Lower leg skin (tissue), 4 donors: ENCODE results near the gene MAP7D2. TPM values are rescaled to one million over a fixed set of nuclear protein-coding genes. Genes with fewer than 3 reads are reported as not detected.
"Not testable (repeated sequence)": the region's sequence is repeated elsewhere in the genome, so short reads cannot be mapped to it uniquely, and the experiment has no call there.

Source experiments
- DNase-seq, 2 donors: peaks; one replicate each; pipeline ENCODE4 v3.0.0-alpha.2; 2019; ENCODE audit warnings: low spot score in 2 of 2
- H3K4me3 ChIP-seq: fragments of 200-600 bp; sonication (generic); 2 replicates; pipeline ENCODE4 v1.5.1; 2017; ENCODE audit warnings: mild to moderate bottlenecking, low read depth; ENCODE audit not compliant: poor library complexity, severe bottlenecking
- POLR2A ChIP-seq, 2 donors: fragments of 450-650 bp; IDR thresholded peaks; one replicate each; pipeline ENCODE4 v1.6.1; 2016 to 2017; ENCODE audit warnings: antibody characterized with exemption in 2 of 2, mild to moderate bottlenecking in 1 of 2, moderate library complexity in 1 of 2
- WGBS, 2 donors: methylation state at CpG; one replicate each; pipeline ENCODE4 v1.1.5; 2018; 5-methylcytosine and 5-hydroxymethylcytosine counted together
- intact Hi-C: fragments of 100-400 bp; cut with DNase I; formaldehyde crosslinking; loops from one replicate; pipeline ENCODE4 v1.15.0; 2023; ENCODE audit warnings: low total_unique reads
- total RNA-seq, 4 donors: library from RNA; depleted of rRNA; stranded (reverse); fragments of >200 nt; gene quantifications; one replicate each; pipeline ENCODE4 v1.1.0, GENCODE V29; 2016
- TF ChIP-seq, protein P1 (sequence below), 3 donors: fragments of 450-650 bp; IDR thresholded peaks; one replicate each; pipeline ENCODE4 v1.5.1; 2016; ENCODE audit warnings: antibody characterized with exemption in 3 of 3, mild to moderate bottlenecking in 3 of 3, moderate library complexity in 2 of 3

The MAP7D2 gene
- 1 to 10 TPM in 1 of 4 donors, under 1 TPM in 3; 0.15 to 1.2 (median 0.73) TPM for total RNA-seq

DNA sequence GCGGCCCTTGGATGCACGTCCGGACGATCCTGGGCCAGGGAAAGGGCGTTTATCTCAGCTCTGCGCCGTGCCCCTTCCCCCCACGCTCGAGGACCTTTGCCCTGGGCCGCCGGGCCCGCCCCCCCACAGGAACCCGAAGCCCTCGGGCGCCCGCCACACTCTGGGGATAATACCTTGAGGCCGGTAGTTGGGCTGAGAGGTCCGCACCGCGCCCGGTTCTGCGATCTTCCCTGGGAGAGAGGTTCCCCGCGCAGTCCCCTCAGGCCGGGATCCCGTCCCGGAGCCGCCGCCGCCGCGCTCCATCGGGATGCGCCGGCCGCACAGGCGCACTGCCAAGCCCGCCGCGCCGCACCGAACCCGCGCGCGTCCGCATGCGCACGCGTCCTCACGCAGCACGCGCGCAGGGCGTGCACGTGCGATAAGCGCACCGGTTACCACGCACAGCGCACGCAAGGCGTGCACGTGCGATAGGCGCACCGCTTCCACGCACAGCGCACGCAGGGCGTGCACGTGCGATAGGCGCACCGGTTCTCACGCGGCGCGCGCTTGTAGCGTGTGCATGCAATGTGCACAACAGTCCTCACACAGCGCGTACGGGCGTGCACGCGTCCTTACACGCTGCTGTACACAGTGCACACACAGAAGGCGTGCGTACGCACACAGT lies at the start of gene MAP7D2:
Gene MAP7D2, minus strand, starts transcription at position 331 of the 664 bp plus-strand sequence. Its CDS starts 28 bp downstream, at position 303.
- no peak for TF ChIP-seq POLR2A (IDR thresholded peaks at IDR 0.05)
- TF ChIP-seq, protein P1, sequence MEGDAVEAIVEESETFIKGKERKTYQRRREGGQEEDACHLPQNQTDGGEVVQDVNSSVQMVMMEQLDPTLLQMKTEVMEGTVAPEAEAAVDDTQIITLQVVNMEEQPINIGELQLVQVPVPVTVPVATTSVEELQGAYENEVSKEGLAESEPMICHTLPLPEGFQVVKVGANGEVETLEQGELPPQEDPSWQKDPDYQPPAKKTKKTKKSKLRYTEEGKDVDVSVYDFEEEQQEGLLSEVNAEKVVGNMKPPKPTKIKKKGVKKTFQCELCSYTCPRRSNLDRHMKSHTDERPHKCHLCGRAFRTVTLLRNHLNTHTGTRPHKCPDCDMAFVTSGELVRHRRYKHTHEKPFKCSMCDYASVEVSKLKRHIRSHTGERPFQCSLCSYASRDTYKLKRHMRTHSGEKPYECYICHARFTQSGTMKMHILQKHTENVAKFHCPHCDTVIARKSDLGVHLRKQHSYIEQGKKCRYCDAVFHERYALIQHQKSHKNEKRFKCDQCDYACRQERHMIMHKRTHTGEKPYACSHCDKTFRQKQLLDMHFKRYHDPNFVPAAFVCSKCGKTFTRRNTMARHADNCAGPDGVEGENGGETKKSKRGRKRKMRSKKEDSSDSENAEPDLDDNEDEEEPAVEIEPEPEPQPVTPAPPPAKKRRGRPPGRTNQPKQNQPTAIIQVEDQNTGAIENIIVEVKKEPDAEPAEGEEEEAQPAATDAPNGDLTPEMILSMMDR (IDR thresholded peaks at IDR 0.05): no peak
- no peak for DNase-seq
- intact Hi-C loops: no loop called here
- H3K4me3 ChIP-seq: no peak within 1 kb of the TSS
- 57 to 60% methylated on average over 8 to 81 of the region's 91 CpGs for WGBS, 2 donors

DNA sequence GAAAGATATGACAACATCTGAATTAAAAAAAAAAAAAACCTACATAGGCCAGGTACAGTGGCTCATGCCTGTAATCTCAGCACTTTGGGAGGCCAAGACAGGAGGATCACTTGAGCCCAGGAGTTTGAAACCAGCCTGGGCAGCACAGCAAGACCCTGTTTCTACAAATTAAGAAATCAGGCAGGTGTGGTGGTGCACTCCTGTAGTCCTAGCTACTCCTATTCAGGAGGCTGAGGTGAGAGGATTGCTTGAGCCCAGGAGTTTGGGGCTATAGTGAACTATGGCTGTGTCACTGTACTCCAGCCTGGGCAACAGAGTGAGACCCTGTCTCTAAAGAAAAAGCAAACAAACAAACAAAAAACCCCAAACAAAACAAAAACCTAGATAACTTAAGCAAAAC lies 45.8 kb upstream of the MAP7D2 start:
- intact Hi-C loops, H3K4me3 ChIP-seq, DNase-seq: not testable (repeated sequence)

DNA sequence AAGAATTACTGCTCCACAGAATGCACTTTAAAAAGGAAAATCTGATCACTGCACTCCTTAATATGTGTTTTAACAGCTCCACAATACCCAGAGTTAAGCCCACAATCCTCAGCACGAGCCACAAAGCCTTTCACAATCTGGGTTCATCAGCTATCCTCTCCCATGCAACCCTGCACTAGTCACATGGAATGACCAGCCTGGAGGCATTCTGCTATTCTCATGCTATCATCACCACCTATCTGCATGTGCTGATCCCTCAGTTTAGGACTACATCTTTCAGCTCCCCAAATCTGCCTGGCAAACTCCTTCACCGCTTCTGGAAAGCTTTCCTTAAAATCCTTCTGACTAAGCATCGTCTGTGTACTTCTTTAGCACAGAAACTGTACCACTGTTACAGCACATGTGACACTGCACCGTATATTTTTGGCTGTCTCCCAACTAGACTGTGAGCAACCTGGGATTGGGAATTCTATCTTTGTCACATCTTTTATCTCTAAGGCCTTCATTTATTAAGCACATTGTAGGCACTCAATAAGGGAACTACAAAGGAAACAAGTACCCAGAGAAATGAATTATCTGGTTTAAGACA lies 43.2 kb upstream of the MAP7D2 start:
- WGBS, 2 donors: 72 to 82% methylated on average over 4 of the region's 4 CpGs
- H3K4me3 ChIP-seq: no peak overlapping the region
- no peak for DNase-seq
- TF ChIP-seq, protein P1 (IDR thresholded peaks at IDR 0.05): no peak
- TF ChIP-seq POLR2A (IDR thresholded peaks at IDR 0.05): no peak
- intact Hi-C loops: no loop called here

DNA sequence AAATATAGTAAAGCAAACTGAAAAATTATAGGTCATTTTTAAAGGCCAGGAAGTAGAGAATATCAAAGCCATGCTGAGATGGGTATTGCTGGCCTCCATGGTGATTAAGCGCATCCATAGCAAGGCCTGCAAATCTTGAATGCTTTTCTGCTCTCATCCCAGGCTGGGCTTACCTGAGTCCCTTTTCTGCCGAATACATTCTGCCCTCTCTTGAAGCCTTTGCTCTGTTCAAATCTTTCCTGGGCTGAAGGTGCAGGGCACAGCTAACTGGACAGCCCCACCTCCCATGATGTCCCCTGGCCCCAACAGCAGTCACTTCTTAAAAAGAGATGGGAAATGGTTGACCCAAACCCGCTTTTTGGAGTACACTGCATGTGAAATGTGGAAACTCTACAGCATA lies 35.0 kb upstream of the MAP7D2 start:
- H3K4me3 ChIP-seq: no peak overlapping the region
- no peak for DNase-seq
- 94 to 98% methylated on average over 3 of the region's 3 CpGs for WGBS, 2 donors
- TF ChIP-seq, protein P1 (IDR thresholded peaks at IDR 0.05): no peak
- no peak for TF ChIP-seq POLR2A (IDR thresholded peaks at IDR 0.05)
- intact Hi-C loops: no loop called here

DNA sequence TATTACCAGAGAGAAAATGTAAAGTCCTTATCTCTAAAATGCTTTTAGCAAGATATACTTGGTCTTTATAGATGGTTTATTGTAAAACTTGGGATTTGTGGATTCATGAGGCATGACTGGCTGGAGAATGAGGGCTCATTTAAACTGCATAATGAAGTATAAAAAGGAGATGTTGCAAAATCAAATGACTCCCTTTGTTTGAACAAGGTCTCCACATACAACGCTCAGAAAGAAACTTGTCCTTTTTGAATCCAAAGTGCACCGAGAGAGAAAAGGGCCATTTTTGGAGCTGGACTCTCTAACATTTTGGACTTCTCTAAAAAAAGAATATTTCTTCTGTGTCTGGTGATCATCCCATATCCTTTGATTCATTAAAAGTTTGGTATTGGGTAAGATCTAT lies 32.6 kb upstream of the MAP7D2 start:
- no peak for DNase-seq
- no peak overlapping the region for H3K4me3 ChIP-seq
- 86 to 90% methylated on average over 2 of the region's 2 CpGs for WGBS, 2 donors
- TF ChIP-seq POLR2A (IDR thresholded peaks at IDR 0.05): no peak
- TF ChIP-seq, protein P1 (IDR thresholded peaks at IDR 0.05): no peak
- intact Hi-C loops: no loop called here

DNA sequence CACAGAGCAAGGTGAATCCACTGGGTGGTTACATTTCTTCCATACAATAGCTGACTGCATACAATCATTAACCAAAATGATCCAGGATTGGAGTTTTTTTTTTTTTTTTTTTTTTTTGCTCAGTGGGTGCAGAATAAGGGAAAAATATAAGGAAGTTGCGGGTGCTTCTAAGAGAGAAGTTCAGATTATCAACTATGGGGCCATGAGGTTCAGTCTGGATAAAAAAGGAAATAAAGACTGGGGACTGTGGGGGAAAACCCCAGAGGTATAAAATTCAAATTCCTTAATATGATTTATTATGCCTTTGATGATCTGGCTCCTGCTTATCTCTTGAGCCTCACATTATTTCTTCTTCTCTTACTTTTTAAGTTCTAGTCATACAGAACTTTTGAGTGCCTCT lies 30.9 kb upstream of the MAP7D2 start:
- H3K4me3 ChIP-seq: no peak overlapping the region
- WGBS, 2 donors: 75 to 77% methylated on average over 1 of the region's 1 CpG
- TF ChIP-seq POLR2A (IDR thresholded peaks at IDR 0.05): no peak
- TF ChIP-seq, protein P1 (IDR thresholded peaks at IDR 0.05): no peak
- intact Hi-C loops: no loop called here
- no peak for DNase-seq
